ENCODE data around the gene SUSD6. TPM values are rescaled to one million over a fixed set of nuclear protein-coding genes. Genes with fewer than 3 reads are reported as not detected.

The SUSD6 gene
- polyA plus RNA-seq, 2 of the 4 experiments (the other 2 are of a cell fraction): 4.3 to 7.0 TPM

GRCh38 chr14:69612014-69612782, 802 bp downstream of the SUSD6 start:
- POLR2A ChIA-PET: interaction anchor here (1.1 kb wide), 1 partner anchor 21 kb away, joined by 3 read pairs; no protein-coding TSS in a partner anchor

GRCh38 chr14:69612783-69613130, 1.4 kb downstream of the SUSD6 start:
- H3K4me3 ChIP-seq: peak overlapping the region; percentile 95
- ChIA-PET CTCF (interaction anchor here (0.8 to 2.1 kb wide), 17 partner anchors 17 to 114 kb away, joined by 3 to 10 read pairs (median 3); no protein-coding TSS in a partner anchor), POLR2A (no interaction called here)
- peaks cover 18% of the 10 kb centered on the region for H3K4me1 ChIP-seq
- peak overlapping the region; percentile 93 for H3K4me2 ChIP-seq
- DNase-seq (ENCODE audit: low read depth in 1 of 2, low spot score in 1 of 2) (no peak), ATAC-seq (no peak; a peak in 1 of 6 replicates), FAIRE-seq (no peak)
- TF ChIP-seq CTCF (IDR thresholded peaks at IDR 0.05): peak; percentile 33; the same call in 2 of the 3 replicates
- TF ChIP-seq, protein P1, sequence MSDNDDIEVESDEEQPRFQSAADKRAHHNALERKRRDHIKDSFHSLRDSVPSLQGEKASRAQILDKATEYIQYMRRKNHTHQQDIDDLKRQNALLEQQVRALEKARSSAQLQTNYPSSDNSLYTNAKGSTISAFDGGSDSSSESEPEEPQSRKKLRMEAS (IDR thresholded peaks at IDR 0.05): peak; percentile 27; the same call in 1 of the 2 replicates
- no peak for TF ChIP-seq SMC3 (IDR thresholded peaks at IDR 0.05)
- WGBS (ENCODE audit: missing lambda C conversion rate): 70% methylated on average over 2 of the region's 2 CpGs
- H3K9me3 ChIP-seq: no peaks in the 10 kb centered on the region
- H3K27ac ChIP-seq: peak overlapping the region; percentile 83 to 93; a peak in 5 of 6 replicates

More at GRCh38 chr14:69612014-69612782, 802 bp downstream of the SUSD6 start:
- DNase-seq (ENCODE audit: low read depth in 1 of 2, low spot score in 1 of 2) (peak in 1 of 2 experiments; percentile 27), ATAC-seq (peak; percentile 67 to 76), FAIRE-seq (no peak)
- 18% methylated on average over 19 of the region's 47 CpGs for WGBS (ENCODE audit: missing lambda C conversion rate)
- peak overlapping the region; percentile 95 for H3K4me3 ChIP-seq
- peaks cover 22% of the 10 kb centered on the region for H3K4me1 ChIP-seq
- peak overlapping the region; percentile 83 to 93 for H3K27ac ChIP-seq
- H3K9me3 ChIP-seq: no peaks in the 10 kb centered on the region
- TF ChIP-seq PBX3 (IDR thresholded peaks at IDR 0.05) (no peak), HOXA7 (CRISPR knock-in tag; IDR thresholded peaks at IDR 0.05) (no peak), NR3C1 (IDR thresholded peaks at IDR 0.05) (no peak), CBX8 (IDR thresholded peaks at IDR 0.05) (no peak), ZNF302 (CRISPR knock-in tag; IDR thresholded peaks at IDR 0.05) (no peak), RNF2 (IDR thresholded peaks at IDR 0.05; ENCODE audit: borderline replicate concordance, low read depth) (no peak), PHF8 (IDR thresholded peaks at IDR 0.05; ENCODE audit: borderline replicate concordance, low read depth) (no peak), EHMT2 (IDR thresholded peaks at IDR 0.05; ENCODE audit: low read depth) (no peak), EP300 (IDR thresholded peaks at IDR 0.05) (no peak), RFX5 (IDR thresholded peaks at IDR 0.05) (no peak)
- TF ChIP-seq, protein P1 (IDR thresholded peaks at IDR 0.05): no peak
- CTCF ChIA-PET: interaction anchor here (0.5 to 2.1 kb wide), 18 partner anchors 18 to 115 kb away, joined by 3 to 10 read pairs (median 3); no protein-coding TSS in a partner anchor
- peak overlapping the region; percentile 93 for H3K4me2 ChIP-seq

DNA sequence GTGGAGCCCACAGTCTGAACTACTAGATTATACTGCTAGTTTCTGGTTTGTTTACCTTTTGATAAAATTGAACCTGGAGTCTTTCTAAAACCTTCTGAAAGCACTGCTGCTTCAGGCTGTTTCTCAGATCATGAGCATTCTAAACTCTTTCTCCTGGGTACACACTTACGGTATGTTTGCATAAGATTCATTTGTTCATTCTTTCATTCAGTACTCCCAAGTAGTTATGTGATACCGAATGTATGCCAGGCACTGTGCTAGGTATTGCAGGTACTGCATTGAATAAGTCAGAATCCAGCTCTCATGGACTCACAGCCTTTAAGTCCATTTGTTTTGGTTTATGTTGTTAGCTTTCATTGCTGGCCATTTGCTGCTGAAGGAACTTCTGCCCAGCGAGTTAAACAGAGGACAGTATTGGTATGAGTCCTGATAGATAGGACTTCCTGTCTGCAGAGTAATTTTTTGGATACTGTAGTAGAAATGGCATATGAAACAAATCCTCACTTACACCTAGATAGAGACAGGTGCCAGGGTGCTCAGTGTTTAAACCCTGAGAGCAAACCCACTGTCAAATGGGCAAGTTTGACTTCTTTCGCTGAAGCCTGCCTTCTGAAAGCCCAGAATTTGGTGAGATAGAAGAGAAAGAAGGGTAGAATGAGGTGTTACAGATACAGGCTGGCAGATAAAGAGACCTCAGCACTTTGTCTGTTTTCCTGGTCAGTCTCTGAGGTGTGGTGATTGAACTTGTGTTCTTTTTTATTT, 2.1 kb downstream of the SUSD6 start:
- ChIA-PET CTCF (interaction anchor here (1.3 to 2.0 kb wide), 6 partner anchors 16 to 113 kb away, joined by 3 to 10 read pairs (median 4); no protein-coding TSS in a partner anchor), POLR2A (no interaction called here)
- no peaks in the 10 kb centered on the region for H3K9me3 ChIP-seq
- 0 out of 6 replicates have a peak overlapping the region, but pooled peaks of 1 of the 2 experiments have one; percentile 1 for H3K27ac ChIP-seq
- no peak overlapping the region for H3K4me3 ChIP-seq
- peaks cover 18% of the 10 kb centered on the region for H3K4me1 ChIP-seq
- TF ChIP-seq ZNF302 (CRISPR knock-in tag; IDR thresholded peaks at IDR 0.05): no peak
- no peak for TF ChIP-seq JUN (IDR thresholded peaks at IDR 0.05)
- no peak for TF ChIP-seq CHD4 (IDR thresholded peaks at IDR 0.05; ENCODE audit: borderline replicate concordance)
- no peak for TF ChIP-seq HOXA7 (CRISPR knock-in tag; IDR thresholded peaks at IDR 0.05)
- TF ChIP-seq JUNB (IDR thresholded peaks at IDR 0.05): no peak
- TF ChIP-seq CHD2 (IDR thresholded peaks at IDR 0.05; ENCODE audit: low read length, partially characterized antibody): no peak
- no peak for TF ChIP-seq EHF (CRISPR knock-in tag; IDR thresholded peaks at IDR 0.05)
- TF ChIP-seq EHMT2 (IDR thresholded peaks at IDR 0.05; ENCODE audit: low read depth): no peak
- no peak for TF ChIP-seq RARB (CRISPR knock-in tag; IDR thresholded peaks at IDR 0.05)
- TF ChIP-seq CTCF (IDR thresholded peaks at IDR 0.05): no peak
- ATAC-seq (no peak), DNase-seq (ENCODE audit: low read depth in 1 of 2, low spot score in 1 of 2) (no peak), FAIRE-seq (no peak)
- H3K4me2 ChIP-seq: peak overlapping the region; percentile 93
- 89% methylated on average over 4 of the region's 4 CpGs for WGBS (ENCODE audit: missing lambda C conversion rate)
